ENCODE results near the gene SEPSECS.
"Not testable (repeated sequence)": the region's sequence is repeated elsewhere in the genome, so short reads cannot be mapped to it uniquely, and the experiment has no call there.

SEPSECS gene

DNA sequence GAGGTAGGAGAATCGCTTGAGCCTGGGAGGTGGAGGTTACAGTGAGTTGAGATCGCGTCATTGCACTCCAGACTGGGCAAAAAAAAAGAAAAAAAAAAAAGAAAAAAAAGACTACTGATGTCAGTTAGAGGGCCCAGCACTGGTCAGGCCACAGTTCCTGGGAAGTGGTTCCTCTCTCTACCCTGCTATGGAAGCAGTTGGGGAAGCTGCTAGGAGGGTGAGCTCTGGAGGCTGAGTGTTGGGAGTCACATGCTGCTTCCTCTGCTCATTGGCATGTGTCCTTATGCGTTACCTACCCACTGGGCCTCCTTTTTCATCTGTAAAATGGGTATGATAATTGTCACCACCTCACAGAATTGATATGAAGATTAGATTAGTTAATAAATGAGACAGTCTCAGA is 50.7 kb downstream of the SEPSECS start:
- no peak for DNase-seq (ENCODE audit: low read depth in 2 of 2)

DNA sequence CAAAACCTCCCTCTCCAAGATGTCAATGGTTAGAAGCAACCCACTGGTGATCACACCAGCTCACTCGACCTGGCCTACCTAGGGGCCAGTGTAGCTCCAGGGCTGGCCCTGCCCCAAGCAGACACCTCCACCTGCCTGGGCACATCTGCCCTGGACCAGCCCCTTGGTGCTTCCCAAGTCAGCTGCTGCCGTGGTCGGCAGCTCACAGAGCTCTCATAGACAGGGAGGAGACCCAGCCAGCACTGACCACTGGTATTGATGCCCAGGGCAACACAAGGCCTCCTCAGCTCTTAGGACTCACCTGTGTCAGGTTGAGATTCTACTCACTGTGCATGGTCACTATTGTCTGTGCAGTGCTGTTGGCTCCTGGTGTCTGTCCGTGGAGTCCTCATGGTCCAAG is 51.7 kb downstream of the SEPSECS start:
- no peak for DNase-seq (ENCODE audit: low read depth in 2 of 2)

DNA sequence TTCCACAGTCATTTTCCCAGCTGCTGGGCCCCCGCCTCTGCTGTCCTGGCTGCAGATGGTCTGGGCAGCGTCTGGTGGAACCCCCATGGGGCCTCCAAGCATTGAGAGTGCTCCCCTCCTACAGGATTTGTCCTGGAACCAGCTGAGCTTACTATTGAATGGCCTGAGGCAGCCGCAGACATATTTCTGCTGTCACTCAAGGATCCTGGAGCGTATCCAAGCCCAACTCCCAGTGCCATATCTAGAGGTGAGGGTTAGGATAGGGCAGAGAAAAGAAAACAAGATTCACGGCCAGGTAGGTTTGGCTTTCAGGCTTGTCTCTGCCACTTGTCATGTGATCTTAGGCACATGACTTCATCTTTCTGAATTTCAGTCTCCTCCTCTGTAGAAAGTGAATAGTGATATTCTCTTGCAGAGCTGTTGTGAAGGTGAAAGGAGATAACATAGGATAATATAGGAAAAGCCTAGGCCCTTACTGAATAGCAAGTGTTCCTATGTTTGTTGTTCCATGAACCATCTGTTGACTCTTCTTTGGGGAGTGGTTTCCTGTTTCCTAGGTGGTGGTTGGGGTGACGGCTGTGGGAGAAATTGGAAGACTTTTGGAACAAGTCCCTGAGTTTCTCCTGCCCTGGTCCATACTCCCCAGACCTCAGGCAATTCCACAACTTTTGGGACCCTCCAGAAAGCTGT is 52.3 kb downstream of the SEPSECS start:
- DNase-seq (ENCODE audit: low read depth in 2 of 2) = no peak

DNA sequence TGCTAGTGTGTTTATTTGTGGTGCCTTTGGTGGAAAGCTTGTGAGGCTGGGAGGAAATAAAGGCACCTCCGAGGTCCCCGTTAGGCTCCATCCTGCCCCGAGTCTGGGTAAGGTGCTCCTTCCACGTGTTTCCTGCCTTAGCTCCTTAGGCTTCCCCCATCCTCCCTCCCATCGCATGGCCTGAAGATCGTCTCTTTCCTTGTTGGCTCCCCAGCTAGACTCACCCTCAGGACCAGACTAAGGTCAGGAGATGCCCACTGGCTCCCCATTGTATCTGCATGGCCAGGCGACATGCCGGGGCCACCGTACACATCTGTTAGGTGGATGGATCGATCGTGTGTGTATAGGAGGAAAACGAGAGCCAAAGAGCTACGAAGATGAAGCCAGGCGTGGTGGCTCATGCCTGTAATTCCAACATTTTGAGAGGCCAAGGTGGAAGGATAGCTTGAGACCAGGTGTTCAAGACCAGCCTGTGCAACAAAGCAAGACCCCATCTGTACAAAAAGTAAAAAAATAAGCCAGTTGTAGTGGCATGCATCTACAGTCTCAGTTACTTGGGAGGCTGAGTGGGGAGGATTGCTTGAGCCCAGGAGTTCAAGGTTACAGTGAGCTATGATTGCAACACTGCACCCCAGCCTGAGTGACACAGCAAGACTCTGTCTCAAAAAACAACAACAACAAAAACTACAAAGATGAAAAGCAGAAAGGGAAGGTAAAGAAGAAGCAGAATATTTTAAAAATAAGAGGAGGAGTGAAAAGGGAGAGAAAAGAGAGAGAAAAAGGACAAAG is 53.7 kb downstream of the SEPSECS start:
- no peak for DNase-seq (ENCODE audit: low read depth in 2 of 2)

DNA sequence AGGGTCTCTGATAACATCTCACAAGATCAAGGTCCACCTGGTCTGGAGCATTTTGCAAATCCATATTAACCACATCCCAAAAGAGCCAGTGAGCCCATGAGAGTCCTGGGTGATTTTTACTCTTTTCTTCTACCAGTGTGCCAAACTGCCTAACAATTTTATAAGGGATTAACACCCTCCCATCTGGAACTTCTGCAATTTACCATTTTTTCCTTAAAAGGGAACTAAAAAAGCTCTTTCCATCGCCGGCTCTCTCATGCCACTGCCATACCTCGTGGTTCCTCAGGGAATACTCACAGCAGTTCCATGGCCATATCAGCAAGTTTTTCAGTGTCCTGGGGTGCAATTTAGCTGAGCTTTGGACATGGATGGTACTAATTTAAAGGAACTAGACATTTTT is 55.7 kb downstream of the SEPSECS start:
- DNase-seq (ENCODE audit: low read depth in 2 of 2) = no peak

DNA sequence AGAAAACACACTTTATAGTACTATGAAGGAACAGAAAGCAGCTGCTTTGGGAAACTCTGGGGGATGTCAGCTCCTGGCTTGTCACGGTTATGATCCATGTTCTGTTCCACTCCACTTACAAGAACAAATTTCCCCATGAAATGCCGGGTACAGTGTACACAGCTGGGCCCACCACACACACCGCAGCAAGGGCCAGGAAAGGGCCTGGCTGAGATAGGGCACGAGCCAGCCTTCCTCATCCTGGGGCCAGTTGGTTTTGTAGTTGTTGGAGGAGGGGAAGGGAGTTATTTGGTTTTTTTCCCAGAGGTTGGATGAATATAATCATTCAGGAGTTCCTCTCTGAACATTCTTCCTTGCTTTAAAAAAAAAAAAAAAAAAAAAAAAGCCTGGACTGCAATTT is 56.8 kb downstream of the SEPSECS start:
- no peak for DNase-seq (ENCODE audit: low read depth in 2 of 2)

DNA sequence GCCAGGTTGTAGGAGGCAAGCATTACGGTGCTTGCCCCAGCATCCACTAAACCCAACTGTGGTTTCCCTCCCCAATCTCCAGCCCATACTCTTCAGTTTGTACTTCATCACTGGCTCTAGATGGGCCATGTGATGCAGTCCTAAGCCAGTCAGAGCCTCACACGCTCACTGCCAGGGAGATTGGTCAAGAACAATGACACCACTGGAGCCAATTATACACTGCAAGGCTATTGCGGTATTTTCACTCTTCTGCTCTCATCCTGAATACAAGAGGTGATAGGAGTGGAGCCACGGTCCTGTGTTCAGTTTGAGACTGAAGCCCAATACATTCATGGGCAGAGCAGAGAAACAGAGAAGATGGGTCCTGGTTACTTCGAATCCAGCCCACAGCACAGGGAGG is 58.4 kb downstream of the SEPSECS start:
- DNase-seq (ENCODE audit: low read depth in 2 of 2) = no peak

DNA sequence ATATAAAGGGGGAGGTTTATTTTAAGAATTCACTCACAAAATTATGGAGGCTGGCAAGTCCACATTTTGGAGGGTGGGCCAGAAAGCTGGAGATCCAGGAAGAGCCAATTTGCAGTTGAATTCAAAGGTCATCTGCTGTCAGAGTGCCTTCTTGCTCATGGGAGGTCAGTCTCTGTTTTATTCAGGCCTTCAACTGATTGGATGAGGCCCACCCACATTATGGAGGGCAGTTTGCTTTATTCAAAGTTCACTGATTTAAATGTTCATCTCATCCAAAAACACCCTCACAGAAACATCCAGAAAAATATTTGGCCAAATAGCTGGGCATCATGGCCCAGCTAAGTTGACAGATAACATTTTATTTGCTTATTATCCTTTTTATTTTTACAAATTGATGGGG is 59.5 kb downstream of the SEPSECS start:
- DNase-seq (ENCODE audit: low read depth in 2 of 2) = no peak

DNA sequence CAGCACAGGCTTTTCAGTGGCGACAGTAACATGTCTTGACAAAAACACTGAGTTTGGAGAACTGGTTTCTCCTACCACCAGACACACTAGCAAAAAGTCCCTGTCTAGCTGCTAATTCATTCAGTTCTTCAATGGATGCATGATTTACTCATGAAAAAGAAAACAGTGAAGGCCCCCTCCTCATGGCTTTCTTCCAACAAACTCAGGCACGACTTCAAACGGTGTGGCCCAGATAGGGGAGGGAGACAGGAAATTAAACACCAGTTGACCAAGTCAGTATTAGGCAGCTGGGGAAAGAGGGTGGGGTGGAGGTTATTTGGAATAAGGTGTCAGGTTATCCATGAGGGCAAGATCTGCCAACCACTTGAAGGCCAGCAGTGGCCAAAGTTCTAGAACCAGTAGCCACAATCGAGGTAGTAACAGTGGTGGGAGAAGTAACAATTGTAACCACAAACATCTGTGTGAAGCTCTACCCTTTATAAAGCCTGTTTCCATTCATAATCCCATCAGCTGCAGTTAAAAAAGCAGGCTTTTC is 60.2 kb downstream of the SEPSECS start:
- no peak for DNase-seq (ENCODE audit: low read depth in 2 of 2)

DNA sequence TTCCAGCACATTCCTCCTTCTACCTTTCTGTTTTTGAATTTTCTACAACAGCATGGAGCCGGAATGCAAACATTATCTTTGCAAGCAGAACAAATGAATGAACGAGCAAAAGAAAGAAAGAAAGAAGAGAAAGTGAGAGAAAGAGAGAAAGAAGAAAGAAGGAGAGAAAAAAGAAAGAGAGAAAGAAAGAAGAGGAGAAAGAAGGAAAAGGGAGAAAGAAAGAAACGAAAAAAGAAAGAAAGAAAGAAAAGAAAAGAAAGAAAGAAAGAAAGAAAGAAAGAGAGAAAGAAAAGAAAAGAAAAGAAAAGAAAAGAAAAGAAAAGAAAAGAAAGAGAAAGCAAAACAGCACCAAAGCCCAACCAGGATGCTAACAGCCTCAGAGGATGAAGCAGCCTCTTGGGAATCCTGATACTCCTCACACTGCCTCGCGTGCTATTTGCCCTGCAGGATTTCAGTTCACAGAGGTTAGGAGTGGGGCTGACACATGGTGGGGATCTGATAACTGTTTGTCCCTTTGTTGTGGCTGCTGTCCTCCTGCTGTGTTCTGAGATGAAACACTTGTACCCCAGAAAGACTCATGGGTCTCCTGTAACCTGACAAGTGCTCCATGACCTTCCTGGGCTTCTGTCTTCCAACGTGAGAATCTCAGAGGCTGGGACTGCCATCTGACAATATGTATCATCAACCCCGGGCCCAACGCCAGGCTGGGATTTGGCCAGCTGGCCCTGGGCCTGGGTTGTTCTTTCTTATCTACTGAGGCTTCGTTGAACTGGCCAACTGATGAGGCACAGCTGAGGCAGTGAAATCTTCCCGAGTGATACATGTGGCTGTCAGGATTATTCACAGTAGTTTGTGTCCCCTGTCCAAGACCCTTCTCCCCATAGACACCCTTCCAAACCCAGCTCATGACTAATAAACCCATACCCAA is 61.0 kb downstream of the SEPSECS start:
- no peak for DNase-seq (ENCODE audit: low read depth in 2 of 2)

DNA sequence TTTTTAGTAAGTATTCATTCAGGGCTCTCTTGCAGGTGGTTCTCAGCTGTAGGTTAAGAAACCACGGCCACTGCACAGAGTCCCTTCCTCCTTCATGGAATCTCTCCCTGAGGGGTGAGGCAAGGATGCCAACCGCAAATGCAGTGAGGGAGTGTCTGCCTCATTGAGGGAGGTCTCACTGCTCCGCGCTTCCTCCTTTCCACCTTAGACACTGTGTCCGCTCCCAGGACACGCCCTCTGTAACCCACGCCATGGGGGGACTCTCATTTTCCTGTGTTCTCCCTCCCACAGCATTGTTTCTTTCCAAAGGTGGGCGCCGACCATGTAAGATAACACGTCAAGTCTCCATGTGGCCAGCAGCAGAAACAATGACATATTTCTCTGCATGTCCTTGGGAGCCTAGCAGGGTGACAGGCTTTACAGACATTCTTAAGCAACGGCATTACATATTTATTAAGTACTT is 63.2 kb downstream of the SEPSECS start:
- no peak for DNase-seq (ENCODE audit: low read depth in 2 of 2)

DNA sequence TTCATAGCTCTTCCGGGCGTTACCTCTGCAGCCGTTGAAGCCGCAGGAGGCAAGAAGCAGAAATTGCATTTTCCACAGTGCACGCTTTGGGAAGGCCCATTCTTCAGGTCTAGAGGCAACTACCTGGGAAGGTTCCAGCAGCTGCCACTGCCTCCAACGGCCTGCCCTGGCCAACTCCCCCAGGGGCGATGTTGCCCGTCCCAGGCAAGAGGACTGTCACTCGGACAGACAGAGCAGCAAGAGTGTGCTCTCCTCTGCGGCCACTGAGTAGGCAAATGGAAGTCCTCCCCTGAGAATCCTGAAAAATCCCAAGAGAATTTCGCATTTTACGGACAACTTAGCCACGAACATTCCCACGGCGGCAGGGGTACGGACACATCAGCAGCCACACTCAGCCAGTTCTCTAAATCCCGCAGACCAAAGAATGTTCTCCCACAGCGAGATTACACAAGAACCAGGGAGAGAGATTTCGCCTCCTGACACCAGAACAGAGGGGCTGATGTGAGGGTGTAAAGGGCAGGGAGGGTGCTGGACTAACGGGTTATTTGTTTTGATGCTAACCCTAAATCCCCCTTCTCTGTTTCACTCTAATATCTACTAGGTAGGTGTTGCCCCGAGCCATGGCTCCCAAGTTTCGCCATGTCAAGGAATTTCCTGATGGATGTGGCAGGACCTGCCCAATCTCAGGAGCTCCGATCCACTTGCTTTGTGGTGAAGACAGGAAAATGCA is 63.8 kb downstream of the SEPSECS start:
- DNase-seq (ENCODE audit: low read depth in 2 of 2) = no peak

DNA sequence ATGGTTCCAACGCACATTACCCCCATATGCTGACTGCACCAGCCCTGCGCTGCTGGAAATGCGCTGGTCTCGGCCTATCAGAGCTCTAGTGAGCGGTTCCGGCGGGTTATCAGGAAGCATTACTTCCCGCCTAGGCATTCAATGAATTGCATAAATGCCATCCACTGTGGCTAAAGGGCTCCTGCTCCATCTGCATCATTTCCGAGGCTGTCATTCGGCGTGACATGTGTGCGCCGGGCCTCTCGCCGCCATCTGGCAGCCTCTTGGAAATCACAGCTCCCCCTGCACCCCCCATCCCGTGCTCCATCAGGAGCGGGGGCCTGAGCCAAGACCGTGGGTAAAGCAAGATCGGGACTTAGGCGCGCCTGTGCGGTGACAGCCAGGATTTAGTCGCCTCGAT is 64.4 kb downstream of the SEPSECS start:
- DNase-seq (ENCODE audit: low read depth in 2 of 2) = no peak

DNA sequence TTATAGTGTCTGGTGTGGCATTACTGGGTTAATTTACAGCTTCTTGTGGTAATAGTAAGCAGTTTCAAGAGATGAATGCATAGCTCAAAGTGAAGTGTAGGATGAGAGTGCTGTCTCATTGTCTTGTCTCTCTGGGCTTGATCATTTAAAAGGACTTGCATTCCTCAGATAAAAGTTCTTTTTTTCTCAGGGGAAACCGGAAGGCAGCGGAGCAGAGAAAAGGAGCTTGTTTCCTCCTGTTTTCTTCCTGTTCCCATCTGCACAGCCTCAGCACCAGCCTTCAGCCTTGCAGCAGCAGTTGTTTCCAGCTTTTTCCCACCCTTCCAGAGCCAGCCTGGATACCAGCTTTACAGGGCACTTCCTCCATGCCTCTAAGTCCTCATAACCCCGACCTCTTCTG is 68.1 kb downstream of the SEPSECS start:
- no peak for DNase-seq (ENCODE audit: low read depth in 2 of 2)

DNA sequence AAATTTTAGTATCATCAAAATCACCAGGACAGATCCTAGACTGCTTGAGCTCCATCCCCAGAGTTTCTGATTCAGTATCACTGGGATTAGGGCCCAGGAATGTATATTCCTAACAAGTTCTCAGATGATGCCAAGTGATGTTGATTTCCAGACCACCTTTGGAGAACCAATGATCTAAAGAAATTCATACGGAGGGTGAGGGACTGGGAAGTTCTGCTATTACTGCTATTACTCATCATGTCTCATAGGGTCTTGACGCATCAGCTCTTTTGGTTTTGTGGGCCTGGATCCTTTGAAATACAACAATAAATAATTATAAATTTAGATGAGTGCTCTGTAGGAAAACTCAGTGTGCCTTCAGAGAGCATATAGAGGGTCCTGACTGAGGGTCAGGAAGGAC is 69.7 kb downstream of the SEPSECS start:
- DNase-seq (ENCODE audit: low read depth in 2 of 2) = no peak

DNA sequence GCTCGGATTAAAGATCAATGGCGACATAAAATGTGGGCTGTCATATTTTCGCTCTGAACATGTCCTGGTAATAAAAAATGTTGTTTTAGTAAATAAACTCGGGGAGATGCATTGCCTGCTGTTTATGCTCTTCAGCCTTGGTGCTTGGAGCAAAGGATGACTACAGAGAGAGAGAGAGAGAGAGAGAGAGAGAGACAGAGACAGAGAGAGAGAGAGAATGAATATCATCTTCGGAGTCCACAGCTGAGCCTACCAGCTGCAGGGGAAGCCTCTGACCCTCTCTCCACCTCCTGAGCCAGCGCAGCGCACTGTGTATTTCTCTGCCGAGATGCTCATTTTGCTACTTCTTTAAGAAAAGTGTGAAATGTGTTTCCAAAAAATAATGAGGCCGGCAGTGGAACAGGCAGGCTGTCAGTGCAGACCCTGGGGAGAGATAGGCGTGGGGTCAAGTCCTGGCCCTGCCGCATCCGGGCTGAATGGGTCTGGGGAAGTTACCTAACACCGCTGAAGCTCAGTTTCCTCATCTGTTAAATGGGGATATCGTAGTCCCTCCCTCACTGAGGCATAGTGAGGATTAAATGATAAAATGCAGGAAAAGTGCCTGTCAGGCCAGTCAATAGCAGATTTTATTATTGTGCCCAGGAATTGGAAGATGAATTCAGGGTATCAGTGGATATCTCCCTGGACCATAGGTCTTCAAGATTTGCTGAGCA is 71.0 kb downstream of the SEPSECS start:
- no peak for DNase-seq (ENCODE audit: low read depth in 2 of 2)

DNA sequence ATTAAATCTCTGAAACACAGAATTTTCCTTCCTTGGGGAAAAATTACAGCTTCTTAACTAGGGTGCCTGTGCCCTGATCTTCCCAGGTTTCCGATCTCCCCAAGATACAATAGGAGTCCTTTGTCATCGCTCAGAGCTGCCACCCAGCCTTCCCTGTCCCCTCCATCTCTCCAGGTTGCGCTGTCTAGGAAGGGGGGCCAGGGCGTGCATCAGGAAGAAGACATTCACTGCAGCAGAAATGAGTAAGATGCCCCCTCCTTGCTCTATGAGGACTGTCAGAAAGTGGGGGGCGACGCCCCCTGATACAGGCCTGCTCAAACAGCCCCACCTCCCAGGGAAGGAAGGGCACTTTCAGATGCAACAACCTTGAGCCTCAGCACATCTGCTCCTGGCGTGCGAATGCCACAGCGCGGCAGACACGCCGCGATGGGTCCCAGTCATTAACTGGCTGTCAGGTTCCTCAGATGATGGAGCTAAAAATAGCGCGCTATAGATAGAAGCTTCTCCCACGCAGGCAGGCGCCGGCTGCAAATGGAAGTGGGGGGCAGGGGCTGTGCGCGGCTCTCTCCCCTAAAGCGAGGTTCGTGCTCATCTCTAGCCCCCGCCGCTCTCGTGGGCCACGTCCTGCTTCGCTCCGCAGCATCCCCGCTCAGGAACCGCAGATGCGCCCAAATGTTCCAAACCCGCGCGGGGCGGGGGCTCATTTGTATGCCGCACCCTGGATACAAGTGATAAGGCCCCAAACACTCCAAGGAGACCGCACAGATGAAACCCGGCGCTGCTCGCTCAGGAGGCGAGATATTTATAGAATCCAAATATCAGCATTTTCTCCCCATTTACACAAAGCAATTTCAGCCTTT is 71.9 kb downstream of the SEPSECS start:
- DNase-seq (ENCODE audit: low read depth in 2 of 2) = no peak

DNA sequence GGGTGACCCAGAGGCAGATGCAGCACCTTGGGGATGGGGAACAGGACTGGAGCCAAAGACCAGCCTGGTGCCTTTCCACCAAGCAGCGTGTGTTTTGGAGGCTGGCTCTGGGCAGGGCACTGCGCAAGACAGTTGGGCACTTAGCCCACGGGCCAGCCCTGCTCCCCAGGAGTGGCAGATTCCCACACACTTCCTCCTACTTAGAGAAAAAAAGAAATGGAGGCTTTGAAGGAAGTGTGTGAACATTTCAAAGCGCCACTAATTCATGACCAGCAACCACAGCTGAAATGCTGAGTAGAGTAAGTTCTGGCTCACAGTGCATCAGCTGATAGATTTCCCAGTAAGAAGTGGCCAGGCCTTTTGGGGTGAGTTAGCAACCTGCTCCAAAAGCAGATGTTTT is 74.6 kb downstream of the SEPSECS start:
- DNase-seq (ENCODE audit: low read depth in 2 of 2) = no peak

DNA sequence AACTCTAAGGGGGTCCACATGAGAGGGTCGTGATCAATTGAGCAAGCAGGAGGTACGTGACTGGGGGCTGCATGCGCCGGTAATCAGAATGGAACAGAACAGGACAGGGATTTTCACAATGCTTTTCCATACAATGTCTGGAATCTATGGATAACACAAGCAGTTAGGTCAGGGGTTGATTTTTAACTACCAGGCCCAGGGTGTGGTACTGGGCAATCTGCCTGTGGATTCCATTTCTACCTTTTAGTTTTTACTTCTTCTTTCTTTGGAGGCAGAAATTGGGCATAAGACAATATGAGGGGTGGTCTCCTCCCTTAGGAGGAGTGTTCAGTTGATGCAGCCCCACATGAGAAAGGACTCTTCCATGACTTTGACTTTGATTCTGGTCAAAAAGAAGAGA is 76.8 kb downstream of the SEPSECS start:
- not testable (repeated sequence) for DNase-seq (ENCODE audit: low read depth in 2 of 2)

Measured in stimulated activated CD4-positive, alpha-beta T cell treated with anti-CD3 and anti-CD28 coated beads, Interleukin-1b, Interleukin-23, amount 100 ng/mL, for 4 hours (primary cell).